Effector memory CD4-positive, alpha-beta T cell (primary cell): ENCODE measurements around the gene MYL1.

Source experiments
- DNase-seq, 3 donors: peaks; one replicate each; pipeline ENCODE4 v3.0.0-alpha.2; 2020
- H3K27ac ChIP-seq: 2 replicates; pipeline ENCODE4 v1.7.0; 2013; ENCODE audit warnings: mild to moderate bottlenecking, low read length, moderate library complexity; ENCODE audit not compliant: insufficient read depth, poor library complexity, severe bottlenecking
- H3K27me3 ChIP-seq: replicated peaks from 2 replicates; pipeline ENCODE4 v1.7.0; 2013; ENCODE audit warnings: mild to moderate bottlenecking, low read length; ENCODE audit not compliant: insufficient read depth, control insufficient read depth, poor library complexity, severe bottlenecking
- H3K36me3 ChIP-seq: 2 replicates; pipeline ENCODE4 v1.7.0; 2013; ENCODE audit warnings: mild to moderate bottlenecking, low read length, moderate library complexity; ENCODE audit not compliant: control insufficient read depth, insufficient read depth
- H3K4me1 ChIP-seq: 2 replicates; pipeline ENCODE4 v1.7.0; 2013; ENCODE audit warnings: low read length, mild to moderate bottlenecking; ENCODE audit not compliant: control insufficient read depth, insufficient read depth, poor library complexity, severe bottlenecking
- H3K4me3 ChIP-seq: 2 replicates; pipeline ENCODE4 v1.7.0; 2013; ENCODE audit warnings: low read length, low read depth, mild to moderate bottlenecking; ENCODE audit not compliant: insufficient read depth, poor library complexity, severe bottlenecking
- H3K9me3 ChIP-seq: 2 replicates; pipeline ENCODE4 v1.7.0; 2013; ENCODE audit warnings: mild to moderate bottlenecking, low read length, moderate library complexity; ENCODE audit not compliant: control insufficient read depth

The MYL1 gene

GRCh38 chr2:210318486-210318885 is 3.5 kb upstream of the MYL1 start:
- no peaks in the 10 kb centered on the region for H3K27me3 ChIP-seq
- no peak for DNase-seq

GRCh38 chr2:210310550-210310949 is 4.4 kb downstream of the MYL1 start:
- DNase-seq = no peak
- no peaks in the 10 kb centered on the region for H3K9me3 ChIP-seq

More at GRCh38 chr2:210318486-210318885, 3.5 kb upstream of the MYL1 start:
- H3K27ac ChIP-seq = no peak overlapping the region
- H3K36me3 ChIP-seq = no peaks in the 10 kb centered on the region
- no peaks in the 10 kb centered on the region for H3K9me3 ChIP-seq
- H3K4me1 ChIP-seq = no peaks in the 10 kb centered on the region
- no peak overlapping the region for H3K4me3 ChIP-seq

GRCh38 chr2:210309548-210310233 is 5.3 kb downstream of the MYL1 start:
- no peaks in the 10 kb centered on the region for H3K36me3 ChIP-seq
- no peaks in the 10 kb centered on the region for H3K9me3 ChIP-seq
- H3K27me3 ChIP-seq = no peaks in the 10 kb centered on the region
- no peak overlapping the region for H3K27ac ChIP-seq
- DNase-seq = no peak
- no peaks in the 10 kb centered on the region for H3K4me1 ChIP-seq
- H3K4me3 ChIP-seq = no peak overlapping the region

More at GRCh38 chr2:210310550-210310949, 4.4 kb downstream of the MYL1 start:
- Histone ChIP-seq H3K4me1 (no peaks in the 10 kb centered on the region), H3K27ac (no peak overlapping the region), H3K27me3 (no peaks in the 10 kb centered on the region), H3K36me3 (no peaks in the 10 kb centered on the region), H3K4me3 (no peak overlapping the region)

DNA sequence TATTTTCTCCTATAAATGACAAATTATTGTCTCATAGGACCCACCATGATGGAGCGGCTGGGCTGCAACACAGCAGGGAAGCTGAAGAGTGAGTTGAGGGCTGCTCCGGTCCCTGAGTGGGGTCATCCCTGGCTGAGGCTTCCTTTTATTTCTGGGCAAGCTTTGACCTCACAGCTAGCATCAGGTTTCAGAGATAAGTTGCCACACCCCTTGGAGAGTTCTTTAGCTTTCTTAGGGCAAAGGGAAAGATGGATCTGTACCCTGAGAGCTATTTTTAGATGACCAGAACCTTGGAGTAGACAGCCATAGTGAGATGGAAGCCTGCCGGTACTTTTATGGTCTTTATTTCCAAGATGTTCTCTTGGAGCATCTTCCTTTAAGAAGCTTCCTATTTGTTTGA is 11.5 kb downstream of the MYL1 start:
- DNase-seq = no peak
- Histone ChIP-seq H3K27ac (no peak overlapping the region), H3K27me3 (no peaks in the 10 kb centered on the region), H3K4me3 (no peak overlapping the region), H3K4me1 (no peaks in the 10 kb centered on the region), H3K36me3 (no peaks in the 10 kb centered on the region), H3K9me3 (no peaks in the 10 kb centered on the region)

- Histone ChIP-seq H3K4me1 (no peaks in the 10 kb centered on the region), H3K4me3 (no peak overlapping the region), H3K9me3 (no peaks in the 10 kb centered on the region), H3K36me3 (no peaks in the 10 kb centered on the region), H3K27ac (no peak overlapping the region), H3K27me3 (no peaks in the 10 kb centered on the region)
- DNase-seq = no peak
Measured at GRCh38 chr2:210302326-210302725, 12.6 kb downstream of the MYL1 start.

DNA sequence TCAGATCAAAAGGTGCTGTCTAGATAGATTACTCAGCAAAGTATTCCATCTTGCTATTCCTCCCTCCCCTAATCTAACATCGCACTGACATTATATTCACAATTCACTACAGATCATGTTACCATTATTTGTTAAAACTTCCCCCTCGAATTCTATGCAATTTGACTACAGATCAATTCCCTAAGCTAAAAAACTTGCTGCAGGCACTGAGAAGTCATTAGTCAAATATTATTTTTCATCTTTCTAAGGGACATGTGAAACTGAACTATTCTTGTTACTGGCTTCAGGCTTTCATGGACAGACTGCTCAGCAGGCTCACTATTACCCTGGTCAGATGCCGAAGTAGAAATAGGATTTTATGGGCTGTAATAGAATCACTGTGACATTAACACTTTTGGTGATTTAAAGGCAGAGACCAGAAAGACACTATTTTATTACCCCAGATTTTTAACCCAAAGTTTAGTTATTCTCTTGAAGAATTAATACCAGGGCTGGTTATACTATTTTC is 15.1 kb downstream of the MYL1 start:
- no peak for DNase-seq
- Histone ChIP-seq H3K4me3 (no peak overlapping the region), H3K9me3 (no peaks in the 10 kb centered on the region)

GRCh38 chr2:210288408-210288807 is 26.6 kb downstream of the MYL1 start:
- no peaks in the 10 kb centered on the region for H3K27me3 ChIP-seq
- H3K4me1 ChIP-seq = no peaks in the 10 kb centered on the region
- no peak for DNase-seq
- H3K27ac ChIP-seq = no peak overlapping the region
- H3K36me3 ChIP-seq = no peaks in the 10 kb centered on the region
- H3K4me3 ChIP-seq = no peak overlapping the region
- no peaks in the 10 kb centered on the region for H3K9me3 ChIP-seq

More for the DNA sequence above, 15.1 kb downstream of the MYL1 start:
- Histone ChIP-seq H3K4me1 (no peaks in the 10 kb centered on the region), H3K36me3 (no peaks in the 10 kb centered on the region), H3K27ac (no peak overlapping the region), H3K27me3 (no peaks in the 10 kb centered on the region)

DNA sequence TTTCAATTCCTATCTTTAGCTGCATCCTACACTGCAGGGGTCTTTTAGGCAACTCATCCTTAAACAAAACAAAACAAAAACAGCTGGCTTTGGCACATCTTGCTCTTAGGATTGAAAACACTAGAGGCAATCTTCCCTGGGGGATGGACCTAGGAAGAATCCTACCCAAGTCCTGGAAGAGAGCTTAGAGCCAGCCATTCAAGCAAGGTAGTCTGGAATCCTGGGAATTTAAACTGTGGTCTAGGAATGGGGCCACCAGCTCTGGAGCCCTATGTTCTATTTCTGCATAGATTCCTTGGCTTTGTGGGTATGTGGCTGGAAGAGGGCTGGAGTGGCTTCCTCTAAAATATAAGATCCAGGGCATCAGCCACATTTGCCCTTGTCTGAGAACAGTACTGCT is 27.7 kb downstream of the MYL1 start:
- no peaks in the 10 kb centered on the region for H3K4me1 ChIP-seq
- DNase-seq = no peak
- H3K4me3 ChIP-seq = no peak overlapping the region
- H3K9me3 ChIP-seq = no peaks in the 10 kb centered on the region
- no peak overlapping the region for H3K27ac ChIP-seq
- no peaks in the 10 kb centered on the region for H3K27me3 ChIP-seq
- H3K36me3 ChIP-seq = no peaks in the 10 kb centered on the region

- no peaks in the 10 kb centered on the region for H3K9me3 ChIP-seq
- H3K36me3 ChIP-seq = no peaks in the 10 kb centered on the region
- H3K27me3 ChIP-seq = no peaks in the 10 kb centered on the region
- no peaks in the 10 kb centered on the region for H3K4me1 ChIP-seq
- no peak overlapping the region for H3K4me3 ChIP-seq
- DNase-seq = no peak
- no peak overlapping the region for H3K27ac ChIP-seq
Measured at GRCh38 chr2:210286123-210286680, 28.8 kb downstream of the MYL1 start.

DNA sequence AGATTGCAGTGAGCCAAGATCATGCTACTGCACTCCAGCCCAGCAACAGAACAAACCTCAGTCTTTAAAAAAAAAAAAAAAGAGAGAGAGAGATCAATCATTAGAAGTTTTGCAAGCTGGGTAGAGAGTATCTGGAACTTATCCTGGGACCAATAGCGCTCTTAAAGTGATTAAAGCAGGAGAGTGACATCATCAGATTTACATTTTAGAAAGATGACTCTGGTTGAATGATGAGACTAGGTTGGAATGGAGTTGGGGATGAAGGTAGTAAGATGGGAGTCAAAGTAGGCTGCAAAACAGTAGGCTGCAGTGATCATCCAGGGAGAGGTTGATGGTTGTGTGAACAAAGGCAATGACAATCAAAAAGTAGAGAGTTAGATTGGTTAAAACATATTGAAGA is 37.8 kb downstream of the MYL1 start:
- Histone ChIP-seq H3K4me3 (no peak overlapping the region), H3K9me3 (no peaks in the 10 kb centered on the region), H3K36me3 (no peaks in the 10 kb centered on the region), H3K4me1 (no peaks in the 10 kb centered on the region), H3K27ac (no peak overlapping the region), H3K27me3 (no peaks in the 10 kb centered on the region)
- DNase-seq = no peak
